Measurements from ENCODE around the gene RPL18A.

DNA sequence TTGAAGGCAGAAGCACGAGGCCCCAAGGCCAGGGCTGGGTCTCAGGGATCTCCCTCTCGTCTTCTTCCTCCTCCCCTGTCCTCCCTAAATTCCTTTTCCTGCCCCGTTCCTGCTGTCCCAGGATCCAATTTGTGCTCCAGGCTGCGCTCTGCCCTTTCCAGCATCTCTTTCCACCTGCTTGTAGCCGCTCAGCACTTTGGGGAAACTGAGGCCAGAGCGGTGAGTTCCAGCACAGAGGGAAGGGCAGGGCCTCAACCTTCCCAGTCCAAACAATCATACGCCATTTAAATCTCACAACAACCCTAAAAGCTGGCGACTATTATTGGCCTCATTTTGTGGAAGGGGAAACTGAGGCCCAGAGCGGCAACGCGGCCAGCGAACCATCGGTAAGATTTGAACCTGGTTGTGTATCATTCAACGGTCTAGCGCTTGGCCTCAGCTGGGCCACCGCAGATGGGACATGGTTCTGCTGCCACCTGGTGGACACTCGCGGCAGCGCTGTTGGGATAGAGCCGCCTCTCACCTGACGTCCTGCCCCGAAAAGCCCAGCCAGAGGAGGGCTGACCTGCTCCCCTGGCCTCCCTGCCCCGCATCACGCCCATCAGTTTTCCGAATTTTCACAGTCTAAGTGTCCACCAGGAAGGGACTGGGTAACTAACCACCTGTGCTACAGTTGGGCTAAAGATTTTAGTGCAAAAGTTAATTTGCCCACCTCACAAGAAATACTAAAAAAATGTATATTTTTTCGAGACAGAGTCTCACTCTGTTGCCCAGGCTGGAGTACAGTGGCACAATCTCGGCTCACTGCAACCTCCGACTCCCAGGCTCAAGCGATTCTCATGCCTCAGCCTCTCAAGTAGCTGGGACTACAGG lies 4.2 kb upstream of the RPL18A start:
- TF ChIP-seq EZH2 (IDR thresholded peaks at IDR 0.05; ENCODE audit: borderline replicate concordance, insufficient read depth, low read depth, low read length, poor library complexity, severe bottlenecking) (no peak), CTCF (IDR thresholded peaks at IDR 0.05) (peak; percentile 96)

Data from B cell (primary cell).